Measurements from ENCODE around the gene TECPR2. TPM values are rescaled to one million over a fixed set of nuclear protein-coding genes. Genes with fewer than 3 reads are reported as not detected.
A peak's percentile ranks its signal among the peaks of the same experiment; 100 is the strongest.

The TECPR2 gene
- total RNA-seq, 1 experiment from 2014 or later = 9.3 TPM

- no TSS peak for BruUV-seq (replicated peaks)
- peak within 1 kb of the TSS; percentile 66 for H3K27ac Mint-ChIP-seq (ENCODE audit: unreplicated experiment)
- H3K4me3 Mint-ChIP-seq (ENCODE audit: unreplicated experiment) = peak within 1 kb of the TSS; percentile 90
- ChIA-PET POLR2A (interaction anchor here (0.6 to 1.0 kb wide), 3 partner anchors 15 to 159 kb away, joined by 4 to 7 read pairs (median 4); no protein-coding TSS in a partner anchor), CTCF (interaction anchor here (0.9 to 1.8 kb wide), 3 partner anchors 15 to 71 kb away, joined by 3 to 8 read pairs (median 7); no protein-coding TSS in a partner anchor)
- no peaks in the 10 kb centered on the region for H3K9me3 Mint-ChIP-seq (ENCODE audit: unreplicated experiment)
- peak; percentile 93 to 96 for DNase-seq
- Histone ChIP-seq H3K4me3 (ENCODE audit: low read depth, low read length) (peak within 1 kb of the TSS; percentile 64), H3K4me1 (peaks cover 24% of the 10 kb centered on the region), H3K36me3 (ENCODE audit: control insufficient read depth, insufficient read depth, low read length) (no peaks in the 10 kb centered on the region), H3K9me3 (no peaks in the 10 kb centered on the region), H3K27me3 (replicated peaks; ENCODE audit: control insufficient read depth, insufficient read depth, low read length) (no peaks in the 10 kb centered on the region)
- TF ChIP-seq CTCF (IDR thresholded peaks at IDR 0.05; ENCODE audit: insufficient read depth in 1 of 2, low read depth in 1 of 2, low read length in 1 of 2, severe bottlenecking in 1 of 2, unreplicated experiment in 1 of 2) = no peak
- peaks cover 13% of the 10 kb centered on the region for H3K36me3 Mint-ChIP-seq (ENCODE audit: insufficient read depth, unreplicated experiment)
- intact Hi-C loops (cut with micrococcal nuclease; ENCODE audit: unreplicated experiment) = loop anchor here (2.0 to 5.0 kb wide), 2 partner anchors 43 to 71 kb away; no protein-coding TSS in a partner anchor
- no peaks in the 10 kb centered on the region for H3K4me1 Mint-ChIP-seq (ENCODE audit: low read depth, unreplicated experiment)
- no peaks in the 10 kb centered on the region for H3K27me3 Mint-ChIP-seq (ENCODE audit: insufficient read depth, unreplicated experiment)
These were observed 147.2 kb downstream of the TECPR2 start, which contains the start of gene ANKRD9 for GRCh38 chr14:102509746-102510615. TSS of gene ANKRD9 (minus strand) at chr14:102509776. CDS start at chr14:102507889, 1,887 bp downstream.

- POLR2A ChIA-PET = no interaction called here
- Mint-ChIP-seq H3K27ac (ENCODE audit: unreplicated experiment) (peak overlapping the region; percentile 66), H3K36me3 (ENCODE audit: insufficient read depth, unreplicated experiment) (peaks cover 13% of the 10 kb centered on the region), H3K9me3 (ENCODE audit: unreplicated experiment) (no peaks in the 10 kb centered on the region), H3K4me3 (ENCODE audit: unreplicated experiment) (peak overlapping the region; percentile 90), H3K4me1 (ENCODE audit: low read depth, unreplicated experiment) (no peaks in the 10 kb centered on the region), H3K27me3 (ENCODE audit: insufficient read depth, unreplicated experiment) (no peaks in the 10 kb centered on the region)
- H3K4me1 ChIP-seq = peaks cover 24% of the 10 kb centered on the region
- CTCF ChIA-PET = interaction anchor here (1.0 to 1.8 kb wide), 2 partner anchors 14 to 72 kb away, joined by 4 to 7 read pairs; no protein-coding TSS in a partner anchor
- BruUV-seq (replicated peaks) = no TSS peak
- H3K36me3 ChIP-seq (ENCODE audit: control insufficient read depth, insufficient read depth, low read length) = no peaks in the 10 kb centered on the region
- H3K4me3 ChIP-seq (ENCODE audit: low read depth, low read length) = peak overlapping the region; percentile 64
- no peak for TF ChIP-seq CTCF (IDR thresholded peaks at IDR 0.05; ENCODE audit: insufficient read depth in 1 of 2, low read depth in 1 of 2, low read length in 1 of 2, severe bottlenecking in 1 of 2, unreplicated experiment in 1 of 2)
- no peaks in the 10 kb centered on the region for H3K27me3 ChIP-seq (replicated peaks; ENCODE audit: control insufficient read depth, insufficient read depth, low read length)
- intact Hi-C loops (cut with micrococcal nuclease; ENCODE audit: unreplicated experiment) = no loop called here
- DNase-seq = peak; percentile 80 to 85
- no peaks in the 10 kb centered on the region for H3K9me3 ChIP-seq
These were observed 148.1 kb downstream of the TECPR2 start for GRCh38 chr14:102510616-102511520.

GRCh38 chr14:102511538-102511937, 148.8 kb downstream of the TECPR2 start:
- ChIA-PET CTCF (interaction anchor here (1.0 kb wide), 1 partner anchor 73 kb away, joined by 4 read pairs; no protein-coding TSS in a partner anchor), POLR2A (no interaction called here)
- Mint-ChIP-seq H3K4me1 (ENCODE audit: low read depth, unreplicated experiment) (no peaks in the 10 kb centered on the region), H3K9me3 (ENCODE audit: unreplicated experiment) (no peaks in the 10 kb centered on the region), H3K27me3 (ENCODE audit: insufficient read depth, unreplicated experiment) (no peaks in the 10 kb centered on the region), H3K27ac (ENCODE audit: unreplicated experiment) (peak overlapping the region; percentile 66), H3K4me3 (ENCODE audit: unreplicated experiment) (peak overlapping the region; percentile 19), H3K36me3 (ENCODE audit: insufficient read depth, unreplicated experiment) (peaks cover 13% of the 10 kb centered on the region)
- H3K36me3 ChIP-seq (ENCODE audit: control insufficient read depth, insufficient read depth, low read length) = no peaks in the 10 kb centered on the region
- H3K27me3 ChIP-seq (replicated peaks; ENCODE audit: control insufficient read depth, insufficient read depth, low read length) = no peaks in the 10 kb centered on the region
- no peak for TF ChIP-seq CTCF (IDR thresholded peaks at IDR 0.05; ENCODE audit: insufficient read depth in 1 of 2, low read depth in 1 of 2, low read length in 1 of 2, severe bottlenecking in 1 of 2, unreplicated experiment in 1 of 2)
- H3K9me3 ChIP-seq = no peaks in the 10 kb centered on the region
- DNase-seq = no peak
- peaks cover 24% of the 10 kb centered on the region for H3K4me1 ChIP-seq
- H3K4me3 ChIP-seq (ENCODE audit: low read depth, low read length) = no peak overlapping the region
- intact Hi-C loops (cut with micrococcal nuclease; ENCODE audit: unreplicated experiment) = no loop called here
- no TSS peak for BruUV-seq (replicated peaks)

Data from Caco-2 (cell line).